Loucy (cell line): ENCODE data around the gene OTUD5.
"Not testable (repeated sequence)": the region's sequence is repeated elsewhere in the genome, so short reads cannot be mapped to it uniquely, and the experiment has no call there.

Experiments used
- H2AFZ ChIP-seq: fragments of 200-600 bp; sonication (generic); 2 replicates; pipeline ENCODE4 v1.6.0; 2016; ENCODE audit warnings: antibody characterized with exemption, mild to moderate bottlenecking, low read length, moderate library complexity
- H3F3A ChIP-seq: fragments of 200-600 bp; 2 replicates; pipeline ENCODE4 v1.6.0; 2016; ENCODE audit warnings: antibody characterized with exemption, low read depth, mild to moderate bottlenecking
- H3K27me3 ChIP-seq: fragments of 200-600 bp; sonication (generic); 2 replicates; pipeline ENCODE4 v1.6.1; 2014; ENCODE audit warnings: low read length, mild to moderate bottlenecking; ENCODE audit not compliant: insufficient read depth, poor library complexity, severe bottlenecking
- H3K36me3 ChIP-seq: fragments of 200-600 bp; sonication (generic); 2 replicates; pipeline ENCODE4 v1.6.1; 2016; ENCODE audit warnings: low read length; ENCODE audit not compliant: insufficient read depth
- H3K4me1 ChIP-seq: fragments of 200-600 bp; sonication (generic); 2 replicates; pipeline ENCODE4 v1.5.1; 2014; ENCODE audit warnings: low read length, mild to moderate bottlenecking; ENCODE audit not compliant: insufficient read depth, poor library complexity, severe bottlenecking
- H3K4me2 ChIP-seq: fragments of 200-600 bp; sonication (generic); 2 replicates; pipeline ENCODE4 v1.6.0; 2014; ENCODE audit warnings: antibody characterized with exemption, low read length, low read depth, mild to moderate bottlenecking; ENCODE audit not compliant: poor library complexity, severe bottlenecking
- H3K4me3 ChIP-seq: fragments of 200-600 bp; sonication (generic); 2 replicates; pipeline ENCODE4 v1.5.1; 2014; ENCODE audit warnings: low read length, mild to moderate bottlenecking, mixed read lengths; ENCODE audit not compliant: poor library complexity, severe bottlenecking
- H3K79me2 ChIP-seq: fragments of 200-600 bp; sonication (generic); 2 replicates; pipeline ENCODE4 v1.6.1; 2014; ENCODE audit warnings: low read length; ENCODE audit not compliant: insufficient read depth
- H3K9ac ChIP-seq: fragments of 200-600 bp; sonication (generic); 2 replicates; pipeline ENCODE4 v1.6.0; 2014; ENCODE audit warnings: mild to moderate bottlenecking, low read depth, low read length, moderate library complexity; ENCODE audit not compliant: poor library complexity, severe bottlenecking
- H3K9me2 ChIP-seq: fragments of 200-600 bp; sonication (generic); replicated peaks from 2 replicates; pipeline ENCODE4 v1.6.1; 2016; ENCODE audit warnings: low read depth, low read length, mixed read lengths
- H3K9me3 ChIP-seq: fragments of 200-600 bp; sonication (generic); 2 replicates; pipeline ENCODE4 v1.6.1; 2014; ENCODE audit warnings: mild to moderate bottlenecking, antibody characterized with exemption, low read length, low read depth; ENCODE audit not compliant: insufficient read depth
- H4K20me1 ChIP-seq: fragments of 200-600 bp; sonication (generic); 2 replicates; pipeline ENCODE4 v1.6.0; 2014; ENCODE audit warnings: antibody characterized with exemption, low read length, mild to moderate bottlenecking; ENCODE audit not compliant: insufficient read depth, poor library complexity, severe bottlenecking
- EZH2phosphoT487 ChIP-seq: fragments of 200-600 bp; IDR thresholded peaks from 2 replicates; pipeline ENCODE4 v1.6.1; 2018; ENCODE audit warnings: antibody characterized with exemption, mild to moderate bottlenecking, moderate library complexity, borderline replicate concordance
- TF ChIP-seq, protein P1 (sequence below): fragments of 200-600 bp; sonication (generic); conservative IDR thresholded peaks from 2 replicates; pipeline ENCODE4 v1.5.1; 2014; ENCODE audit warnings: mild to moderate bottlenecking, antibody characterized with exemption, low read length

Gene OTUD5

GRCh38 chrX:48890296-48890925 is 67.0 kb downstream of the OTUD5 start:
- TF ChIP-seq, protein P1, sequence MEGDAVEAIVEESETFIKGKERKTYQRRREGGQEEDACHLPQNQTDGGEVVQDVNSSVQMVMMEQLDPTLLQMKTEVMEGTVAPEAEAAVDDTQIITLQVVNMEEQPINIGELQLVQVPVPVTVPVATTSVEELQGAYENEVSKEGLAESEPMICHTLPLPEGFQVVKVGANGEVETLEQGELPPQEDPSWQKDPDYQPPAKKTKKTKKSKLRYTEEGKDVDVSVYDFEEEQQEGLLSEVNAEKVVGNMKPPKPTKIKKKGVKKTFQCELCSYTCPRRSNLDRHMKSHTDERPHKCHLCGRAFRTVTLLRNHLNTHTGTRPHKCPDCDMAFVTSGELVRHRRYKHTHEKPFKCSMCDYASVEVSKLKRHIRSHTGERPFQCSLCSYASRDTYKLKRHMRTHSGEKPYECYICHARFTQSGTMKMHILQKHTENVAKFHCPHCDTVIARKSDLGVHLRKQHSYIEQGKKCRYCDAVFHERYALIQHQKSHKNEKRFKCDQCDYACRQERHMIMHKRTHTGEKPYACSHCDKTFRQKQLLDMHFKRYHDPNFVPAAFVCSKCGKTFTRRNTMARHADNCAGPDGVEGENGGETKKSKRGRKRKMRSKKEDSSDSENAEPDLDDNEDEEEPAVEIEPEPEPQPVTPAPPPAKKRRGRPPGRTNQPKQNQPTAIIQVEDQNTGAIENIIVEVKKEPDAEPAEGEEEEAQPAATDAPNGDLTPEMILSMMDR: no peak
- no peak for TF ChIP-seq EZH2phosphoT487
- Histone ChIP-seq H3K9me3 (no peaks in the 10 kb centered on the region), H3K4me1 (no peaks in the 10 kb centered on the region), H4K20me1 (peaks cover 4% of the 10 kb centered on the region), H3K9ac (no peak overlapping the region), H3F3A (no peaks in the 10 kb centered on the region), H3K79me2 (peaks cover 10% of the 10 kb centered on the region; the same call in 1 of the 2 replicates), H3K27me3 (no peaks in the 10 kb centered on the region), H3K36me3 (no peaks in the 10 kb centered on the region), H3K4me3 (no peak overlapping the region), H3K9me2 (no peaks in the 10 kb centered on the region), H3K4me2 (no peak overlapping the region), H2AFZ (no peak overlapping the region)

DNA sequence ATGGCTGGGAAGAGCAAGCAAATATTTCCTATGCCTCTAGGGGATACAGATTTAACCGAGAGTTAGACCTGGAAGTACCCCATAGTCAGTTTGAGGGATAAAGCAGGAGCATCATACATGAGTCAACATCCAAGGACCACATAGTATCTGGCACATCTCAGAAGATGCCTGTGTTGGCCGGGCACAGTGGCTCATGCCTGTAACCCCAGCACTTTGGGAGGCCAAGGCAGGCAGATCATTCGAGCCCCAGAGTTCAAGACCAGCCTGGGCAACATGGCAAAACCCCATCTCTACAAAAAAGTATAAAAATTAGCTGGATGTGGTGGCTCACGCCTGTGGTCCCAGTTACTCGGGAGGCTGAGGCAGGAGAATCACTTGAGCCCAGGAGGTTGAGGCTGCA is 70.8 kb downstream of the OTUD5 start:
- not testable (repeated sequence) for H4K20me1 ChIP-seq, H3K9me2 ChIP-seq, H3K4me2 ChIP-seq, H3K4me1 ChIP-seq, H3F3A ChIP-seq, H3K79me2 ChIP-seq, H3K9me3 ChIP-seq, H3K4me3 ChIP-seq, H3K9ac ChIP-seq, H2AFZ ChIP-seq, H3K36me3 ChIP-seq, H3K27me3 ChIP-seq

DNA sequence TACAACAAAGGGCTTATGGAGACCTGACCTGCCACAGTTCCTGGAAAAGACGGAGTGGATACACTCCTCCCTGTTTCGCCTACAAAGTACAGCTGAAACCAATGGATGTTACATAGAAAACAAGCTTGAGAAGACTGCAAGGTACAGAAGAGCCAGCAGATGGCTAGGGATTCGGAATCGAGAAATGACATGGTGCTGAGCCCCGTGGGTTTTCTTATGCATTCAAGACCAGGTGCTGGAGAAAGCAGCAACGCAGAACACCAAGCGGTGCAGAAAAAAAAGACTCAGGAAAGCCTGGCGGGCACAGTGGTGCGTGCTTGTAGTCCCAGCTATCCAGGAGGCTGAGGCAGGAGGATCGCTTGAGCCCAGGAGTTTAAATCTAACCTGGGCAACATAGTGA is 73.7 kb downstream of the OTUD5 start:
- H3K4me3 ChIP-seq: no peak overlapping the region
- no peaks in the 10 kb centered on the region for H3K4me1 ChIP-seq
- H3K36me3 ChIP-seq: no peaks in the 10 kb centered on the region
- H2AFZ ChIP-seq: no peak overlapping the region
- H3K4me2 ChIP-seq: no peak overlapping the region
- no peaks in the 10 kb centered on the region for H3K9me3 ChIP-seq
- no peaks in the 10 kb centered on the region for H3F3A ChIP-seq
- H3K27me3 ChIP-seq: no peaks in the 10 kb centered on the region
- H3K9ac ChIP-seq: no peak overlapping the region
- no peak for TF ChIP-seq EZH2phosphoT487
- TF ChIP-seq, protein P1: no peak
- H4K20me1 ChIP-seq: no peaks in the 10 kb centered on the region
- no peaks in the 10 kb centered on the region for H3K9me2 ChIP-seq
- H3K79me2 ChIP-seq: no peaks in the 10 kb centered on the region

- not testable (repeated sequence) for H3K4me3 ChIP-seq, H2AFZ ChIP-seq
Observed at GRCh38 chrX:48876944-48877343, 80.5 kb downstream of the OTUD5 start.

More at GRCh38 chrX:48876944-48877343, 80.5 kb downstream of the OTUD5 start:
- H4K20me1 ChIP-seq, H3K9me2 ChIP-seq, H3K4me1 ChIP-seq, H3F3A ChIP-seq, H3K9ac ChIP-seq, H3K79me2 ChIP-seq, H3K36me3 ChIP-seq, H3K27me3 ChIP-seq, H3K9me3 ChIP-seq, H3K4me2 ChIP-seq: not testable (repeated sequence)
